Transverse colon (tissue), 4 donors: ENCODE results near the gene POLR2J2. TPM values are rescaled to one million over a fixed set of nuclear protein-coding genes. Genes with fewer than 3 reads are reported as not detected.
"Not testable (repeated sequence)": the region's sequence is repeated elsewhere in the genome, so short reads cannot be mapped to it uniquely, and the experiment has no call there.

Source experiments
- DNase-seq: peaks from one replicate; pipeline ENCODE4 v3.0.0-alpha.2; 2019
- H3K27ac ChIP-seq, 4 donors: fragments of 200-600 bp; sonication (generic); 2 replicates each; pipeline ENCODE4 v1.5.1; 2016 to 2018; ENCODE audit warnings: inconsistent platforms in 4 of 4
- H3K27me3 ChIP-seq: fragments of 200-600 bp; sonication (generic); 2 replicates; pipeline ENCODE4 v1.5.1; 2017; ENCODE audit warnings: inconsistent platforms
- H3K36me3 ChIP-seq, 4 donors: fragments of 200-600 bp; sonication (generic); 2 replicates each; pipeline ENCODE4 v1.5.1; 2017 to 2019; ENCODE audit warnings: inconsistent platforms in 4 of 4
- H3K4me1 ChIP-seq, 4 donors: fragments of 200-600 bp; sonication (generic); 2 replicates each; pipeline ENCODE4 v1.5.1; 2017 to 2020; ENCODE audit warnings: inconsistent platforms in 4 of 4
- H3K4me3 ChIP-seq, 4 donors: fragments of 200-600 bp; sonication (generic); 1 replicate in 1 of 4; 2 replicates in 3 of 4; pipeline versions ENCODE4 v1.5.1 to v1.6.1; 2017 to 2019; ENCODE audit warnings: inconsistent platforms in 4 of 4
- H3K9me3 ChIP-seq, 2 donors: fragments of 200-600 bp; sonication (generic); 2 replicates each; pipeline ENCODE4 v1.5.1; 2017 to 2019; ENCODE audit warnings: inconsistent platforms in 2 of 2
- WGBS, 2 donors: methylation state at CpG; one replicate each; pipeline ENCODE4 v1.1.5; 2018; ENCODE audit warnings: low coverage in 1 of 2; 5-methylcytosine and 5-hydroxymethylcytosine counted together
- in situ Hi-C, 4 donors: fragments of 200-750 bp; cut with MboI; loops; one replicate each; pipeline versions ENCODE4 v1.15.0 to v1.15.1; 2017; ENCODE audit warnings: low sequenced_read_pairs in 3 of 4, low pct_ligation_motif_present in 1 of 4, low pct_unique_long_range_greater_than_20kb in 1 of 4
- intact Hi-C: fragments of 100-400 bp; cut with DNase I; formaldehyde crosslinking; loops from one replicate; pipeline ENCODE4 v1.15.1; 2023; ENCODE audit warnings: low total_unique reads
- total RNA-seq, 4 donors: library from RNA; depleted of rRNA; stranded (reverse); fragments of >200 nt; gene quantifications; one replicate each; pipeline ENCODE4 v1.1.0, GENCODE V29; 2016

POLR2J2 gene
- total RNA-seq, 4 donors from 2014 or later, result 1.1 to 6.7 (median 5.2) TPM

DNA sequence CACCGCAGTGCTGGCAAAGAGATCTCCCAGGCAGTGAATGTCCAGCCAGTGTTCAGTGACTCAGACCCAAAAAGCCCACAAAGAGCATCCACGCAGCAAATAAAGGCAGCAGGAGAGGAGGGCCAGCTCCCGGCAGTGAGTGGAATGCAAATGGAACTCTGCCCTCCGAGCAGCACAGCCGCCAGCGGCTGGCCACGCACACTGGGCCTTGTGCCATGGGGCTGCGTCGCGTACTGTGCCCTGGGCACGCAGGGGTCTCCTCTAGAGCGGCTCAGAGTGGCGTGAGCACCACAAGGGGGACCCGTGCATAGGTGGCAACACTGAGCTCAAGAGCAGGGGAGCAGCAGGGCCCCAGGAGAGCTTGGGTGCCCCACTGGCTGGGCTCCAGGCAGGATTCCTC, 3.9 kb downstream of the POLR2J2 start:
- H3K27ac ChIP-seq, H3K36me3 ChIP-seq, H3K4me3 ChIP-seq, in situ Hi-C loops, H3K4me1 ChIP-seq, H3K9me3 ChIP-seq, H3K27me3 ChIP-seq, intact Hi-C loops, DNase-seq: not testable (repeated sequence)
- WGBS, 2 donors, result no CpG with 5 or more reads among the region's 14 CpGs

- DNase-seq, H3K36me3 ChIP-seq, in situ Hi-C loops, intact Hi-C loops, H3K9me3 ChIP-seq, H3K4me1 ChIP-seq, H3K27me3 ChIP-seq, H3K4me3 ChIP-seq, H3K27ac ChIP-seq: not testable (repeated sequence)
- no CpG with 5 or more reads among the region's 16 CpGs for WGBS, 2 donors
These were observed 4.6 kb downstream of the POLR2J2 start for GRCh38 chr7:102666850-102667249.

- H3K9me3 ChIP-seq, DNase-seq, H3K36me3 ChIP-seq, H3K4me3 ChIP-seq, intact Hi-C loops, H3K4me1 ChIP-seq, H3K27ac ChIP-seq, H3K27me3 ChIP-seq, in situ Hi-C loops: not testable (repeated sequence)
- 91% methylated on average over 4 of the region's 11 CpGs; no CpG with 5 or more reads in 1 of the 2 donors for WGBS, 2 donors
These were observed 6.7 kb downstream of the POLR2J2 start for GRCh38 chr7:102664765-102665164.

DNA sequence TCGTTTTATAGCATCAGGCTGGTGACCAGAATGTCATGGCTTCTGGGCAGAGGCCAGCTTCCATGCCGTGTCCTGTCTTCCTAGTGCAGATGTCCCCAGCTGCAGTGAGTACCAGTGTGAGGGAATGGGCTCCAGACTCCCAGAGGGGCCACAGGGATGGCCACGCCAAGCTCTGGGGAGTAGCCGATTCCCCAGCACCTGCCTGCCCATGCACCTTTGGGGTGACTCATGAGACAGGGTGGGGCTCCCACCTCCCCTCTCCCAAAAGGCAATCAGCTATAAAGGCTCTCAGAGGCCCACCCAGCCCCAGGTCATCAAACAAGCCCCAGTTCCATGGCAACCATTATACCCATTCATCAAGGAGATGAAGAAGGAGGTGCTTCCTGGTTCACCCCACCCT, 21.5 kb downstream of the POLR2J2 start, which contains the start of gene SPDYE2B:
SPDYE2B (plus strand) TSS at position 396 of the 400 bp plus-strand sequence. CDS start 2,030 bp downstream, outside the sequence.
- H3K36me3 ChIP-seq, DNase-seq, H3K27me3 ChIP-seq, intact Hi-C loops, in situ Hi-C loops, H3K4me1 ChIP-seq, H3K9me3 ChIP-seq, H3K4me3 ChIP-seq, H3K27ac ChIP-seq: not testable (repeated sequence)
- WGBS, 2 donors, result no CpG with 5 or more reads among the region's 4 CpGs

- H3K4me1 ChIP-seq, intact Hi-C loops, H3K27me3 ChIP-seq, in situ Hi-C loops, H3K36me3 ChIP-seq, H3K4me3 ChIP-seq, DNase-seq, H3K9me3 ChIP-seq, H3K27ac ChIP-seq: not testable (repeated sequence)
- 95 to 98% methylated on average over 4 to 7 of the region's 7 CpGs for WGBS, 2 donors
These were observed 23.6 kb downstream of the POLR2J2 start for GRCh38 chr7:102647813-102648212.

DNA sequence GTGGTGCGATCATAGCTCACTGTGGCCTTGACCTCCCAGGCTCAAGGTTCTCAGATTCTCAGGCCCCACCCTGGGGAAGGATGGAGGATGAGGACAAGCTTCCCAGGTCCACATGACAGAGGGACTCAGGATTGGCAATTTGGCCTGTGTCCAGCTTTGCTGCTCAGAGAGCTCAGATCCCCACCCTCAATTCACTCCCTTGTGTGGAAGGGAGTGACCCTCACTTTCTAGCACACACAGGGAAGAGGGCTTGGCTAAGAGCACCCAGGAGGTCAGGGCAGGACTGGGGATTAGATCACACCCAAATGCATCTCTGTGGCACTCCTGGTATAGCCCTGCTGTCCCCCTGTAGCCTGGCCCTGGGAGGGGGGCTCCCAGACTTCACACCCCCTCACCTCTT, 28.1 kb downstream of the POLR2J2 start:
- H3K4me3 ChIP-seq, H3K4me1 ChIP-seq, H3K27ac ChIP-seq, intact Hi-C loops, H3K36me3 ChIP-seq, in situ Hi-C loops, DNase-seq, H3K9me3 ChIP-seq, H3K27me3 ChIP-seq: not testable (repeated sequence)
- WGBS, 2 donors, result 100% methylated on average over 1 of the region's 1 CpG; no CpG with 5 or more reads in 1 of the 2 donors

DNA sequence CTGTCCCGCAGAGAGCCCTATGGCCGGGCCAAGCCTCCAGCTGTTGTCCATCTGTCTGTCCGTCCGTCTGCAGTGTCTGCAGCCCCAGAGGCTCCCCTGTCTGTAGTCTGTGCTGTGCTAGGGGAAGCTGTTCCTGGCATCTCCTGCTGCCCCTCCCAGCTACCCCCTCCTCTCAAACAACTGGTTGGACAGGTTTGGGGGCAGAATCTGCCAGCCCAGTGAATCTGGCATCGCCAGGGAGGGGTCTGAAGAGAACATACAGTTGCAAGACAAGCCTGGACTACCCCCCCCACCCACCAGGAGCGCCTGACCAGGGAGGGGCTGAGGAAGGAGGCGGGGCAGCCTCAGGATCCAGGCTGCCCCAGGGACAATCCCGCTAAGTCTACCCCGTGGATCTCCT, 28.8 kb downstream of the POLR2J2 start, which contains the start of gene UPK3BL1:
UPK3BL1 (minus strand) TSS at position 101 of the 400 bp plus-strand sequence; CDS start at position 51, 50 bp downstream.
- DNase-seq, H3K36me3 ChIP-seq, H3K9me3 ChIP-seq, in situ Hi-C loops, H3K4me3 ChIP-seq, intact Hi-C loops, H3K4me1 ChIP-seq, H3K27ac ChIP-seq, H3K27me3 ChIP-seq: not testable (repeated sequence)
- no CpG with 5 or more reads among the region's 9 CpGs for WGBS, 2 donors

- H3K4me3 ChIP-seq, H3K4me1 ChIP-seq, intact Hi-C loops, in situ Hi-C loops, H3K36me3 ChIP-seq, H3K27ac ChIP-seq, H3K9me3 ChIP-seq, DNase-seq, H3K27me3 ChIP-seq: not testable (repeated sequence)
- WGBS, 2 donors, result 95% methylated on average over 3 of the region's 11 CpGs; no CpG with 5 or more reads in 1 of the 2 donors
These were observed 32.6 kb downstream of the POLR2J2 start for GRCh38 chr7:102638848-102639247.

DNA sequence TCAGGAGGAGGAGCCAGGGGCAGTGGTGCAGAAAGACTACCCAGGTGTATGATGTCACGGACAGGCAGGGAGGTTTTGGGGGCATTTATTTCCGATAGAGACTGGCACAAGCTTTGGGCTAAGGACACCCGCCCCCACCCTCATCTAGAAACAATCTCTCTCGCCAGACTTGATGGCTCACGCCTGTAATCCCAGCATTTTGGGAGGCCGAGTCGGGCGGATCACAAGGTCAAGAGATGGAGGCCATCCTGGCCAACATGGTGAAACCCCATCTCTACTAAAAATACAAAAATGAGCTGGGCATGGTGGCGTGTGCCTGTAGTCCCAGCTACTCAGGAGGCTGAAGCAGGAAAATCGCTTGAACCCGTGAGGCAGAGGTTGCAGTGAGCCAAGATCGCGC, 34.5 kb downstream of the POLR2J2 start:
- intact Hi-C loops, result not testable (repeated sequence)

DNA sequence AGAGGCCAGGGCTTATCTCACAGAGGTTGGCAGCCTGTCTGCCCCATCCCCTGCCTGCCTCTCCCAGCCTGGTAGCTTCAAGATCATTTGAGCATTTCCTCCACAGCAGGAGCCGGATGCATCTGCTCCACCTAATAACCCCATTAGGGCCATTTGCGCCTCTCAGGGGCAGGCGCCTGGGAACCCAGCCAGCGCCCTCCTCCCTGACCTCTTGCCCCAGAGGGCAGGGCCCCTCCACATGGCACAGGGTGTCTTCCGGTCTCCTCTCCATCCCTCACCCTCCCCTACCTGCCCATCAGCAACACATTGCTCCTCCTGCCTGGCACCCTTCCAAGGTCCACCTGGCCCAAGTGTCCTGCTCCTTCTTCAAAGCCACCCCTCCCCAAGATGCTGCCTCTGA, 36.1 kb downstream of the POLR2J2 start:
- in situ Hi-C loops, H3K36me3 ChIP-seq, H3K9me3 ChIP-seq, DNase-seq, intact Hi-C loops, H3K4me1 ChIP-seq, H3K27ac ChIP-seq, H3K4me3 ChIP-seq, H3K27me3 ChIP-seq: not testable (repeated sequence)
- no CpG with 5 or more reads among the region's 5 CpGs for whole genome bisulfite sequencing, 2 donors

More for the DNA sequence above, 34.5 kb downstream of the POLR2J2 start:
- H3K27me3 ChIP-seq, H3K4me3 ChIP-seq, DNase-seq, H3K27ac ChIP-seq, in situ Hi-C loops, H3K4me1 ChIP-seq, H3K36me3 ChIP-seq, H3K9me3 ChIP-seq: not testable (repeated sequence)
- WGBS, 2 donors, result 79% methylated on average over 7 of the region's 13 CpGs; no CpG with 5 or more reads in 1 of the 2 donors

DNA sequence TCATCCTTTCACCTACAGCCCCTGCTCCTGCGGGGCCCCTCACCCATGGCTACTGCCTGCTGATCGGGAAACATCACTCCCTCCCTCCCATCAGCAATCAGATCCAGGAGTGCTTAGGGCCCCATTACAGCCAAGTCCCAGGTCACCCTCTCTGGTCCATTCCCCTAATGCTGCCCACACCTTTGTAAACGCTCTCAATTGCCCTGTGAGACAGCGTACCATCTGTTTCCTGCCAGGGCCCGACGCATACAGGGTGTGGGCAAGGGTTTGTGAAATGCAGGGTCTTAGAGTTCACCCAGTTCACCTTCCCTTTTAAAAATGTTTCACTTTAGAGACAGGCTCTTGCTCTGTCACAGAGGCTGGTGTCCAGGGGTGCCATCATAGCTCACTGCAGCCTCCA, 37.2 kb downstream of the POLR2J2 start:
- intact Hi-C loops, H3K4me1 ChIP-seq, H3K36me3 ChIP-seq, H3K4me3 ChIP-seq, H3K9me3 ChIP-seq, H3K27ac ChIP-seq, H3K27me3 ChIP-seq, DNase-seq, in situ Hi-C loops: not testable (repeated sequence)
- WGBS, 2 donors, result 83% methylated on average over 4 of the region's 6 CpGs; no CpG with 5 or more reads in 1 of the 2 donors
